Liver (tissue), 9 donors: Measurements from ENCODE around the gene STH. TPM values are rescaled to one million over a fixed set of nuclear protein-coding genes. Genes with fewer than 3 reads are reported as not detected.
"Not testable (repeated sequence)": the region's sequence is repeated elsewhere in the genome, so short reads cannot be mapped to it uniquely, and the experiment has no call there.

Source experiments
- DNase-seq: peaks from one replicate; pipeline ENCODE4 v3.0.0-alpha.2; 2017; ENCODE audit warnings: low spot score
- H3K27ac ChIP-seq, 2 donors: one replicate each; pipeline ENCODE4 v1.7.0; 2013; ENCODE audit warnings: inconsistent platforms in 2 of 2, low read length in 2 of 2, control low read depth in 1 of 2, low read depth in 1 of 2, mild to moderate bottlenecking in 1 of 2
- H3K27me3 ChIP-seq, 4 donors: one replicate each; pipeline versions ENCODE4 v1.6.1 to v1.7.0; 2013; ENCODE audit warnings: low read length in 3 of 4, inconsistent platforms in 1 of 4, mild to moderate bottlenecking in 1 of 4, moderate library complexity in 1 of 4; ENCODE audit not compliant: control insufficient read depth in 4 of 4, insufficient read depth in 4 of 4
- H3K36me3 ChIP-seq, 4 donors: one replicate each; pipeline versions ENCODE4 v1.6.1 to v1.7.0; 2013; ENCODE audit warnings: low read length in 3 of 4, mild to moderate bottlenecking in 3 of 4, low read depth in 1 of 4, moderate library complexity in 1 of 4; ENCODE audit not compliant: control insufficient read depth in 4 of 4, insufficient read depth in 3 of 4
- H3K4me1 ChIP-seq, 4 donors: one replicate each; pipeline versions ENCODE4 v1.6.1 to v1.7.0; 2013; ENCODE audit warnings: low read length in 3 of 4, mild to moderate bottlenecking in 3 of 4, moderate library complexity in 1 of 4; ENCODE audit not compliant: control insufficient read depth in 4 of 4, insufficient read depth in 4 of 4
- H3K4me3 ChIP-seq, 3 donors: one replicate each; pipeline versions ENCODE4 v1.6.1 to v1.7.0; 2013; ENCODE audit warnings: low read length in 3 of 3, control low read depth in 1 of 3, low read depth in 1 of 3, mild to moderate bottlenecking in 1 of 3
- H3K9ac ChIP-seq, 2 donors: one replicate each; pipeline ENCODE4 v1.7.0; 2013; ENCODE audit warnings: low read length in 2 of 2, mild to moderate bottlenecking in 2 of 2, moderate library complexity in 2 of 2, control low read depth in 1 of 2, low read depth in 1 of 2
- H3K9me3 ChIP-seq, 4 donors: one replicate each; pipeline versions ENCODE4 v1.6.1 to v1.7.0; 2013; ENCODE audit warnings: low read length in 3 of 4; ENCODE audit not compliant: control insufficient read depth in 4 of 4
- CTCF ChIP-seq: fragments of 150-350 bp; IDR thresholded peaks from 2 replicates; pipeline ENCODE4 v1.5.1; 2017; ENCODE audit warnings: improper control_type of control experiment, low read depth, low read length; ENCODE audit not compliant: missing input control
- FOXA1 ChIP-seq: IDR thresholded peaks from 2 replicates; pipeline ENCODE4 v1.6.1; 2016; ENCODE audit warnings: antibody characterized with exemption
- FOXA2 ChIP-seq: IDR thresholded peaks from 2 replicates; pipeline ENCODE4 v1.6.1; 2016; ENCODE audit warnings: antibody characterized with exemption
- GABPA ChIP-seq, 2 donors: IDR thresholded peaks in 1 of 2; conservative IDR thresholded peaks in 1 of 2; 2 replicates each; pipeline ENCODE4 v1.6.1; 2016; ENCODE audit warnings: antibody characterized with exemption in 2 of 2, mild to moderate bottlenecking in 1 of 2, moderate library complexity in 1 of 2
- HNF4A ChIP-seq, 2 donors: conservative IDR thresholded peaks; 2 replicates each; pipeline ENCODE4 v1.6.1; 2016; ENCODE audit warnings: antibody characterized with exemption in 2 of 2, mild to moderate bottlenecking in 2 of 2
- HNF4G ChIP-seq: IDR thresholded peaks from 2 replicates; pipeline ENCODE4 v1.6.1; 2016; ENCODE audit warnings: antibody characterized with exemption
- MAX ChIP-seq: IDR thresholded peaks from 2 replicates; pipeline ENCODE4 v1.6.1; 2016; ENCODE audit warnings: antibody characterized with exemption
- NR2F2 ChIP-seq: IDR thresholded peaks from 2 replicates; pipeline ENCODE4 v1.6.1; 2016; ENCODE audit warnings: antibody characterized with exemption
- RAD21 ChIP-seq, 2 donors: IDR thresholded peaks; 2 replicates each; pipeline ENCODE4 v1.6.1; 2016; ENCODE audit warnings: antibody characterized with exemption in 2 of 2, mild to moderate bottlenecking in 2 of 2
- REST ChIP-seq: IDR thresholded peaks from 2 replicates; pipeline ENCODE4 v1.6.1; 2016; ENCODE audit warnings: antibody characterized with exemption, mild to moderate bottlenecking
- RXRA ChIP-seq, 2 donors: IDR thresholded peaks; 2 replicates each; pipeline ENCODE4 v1.6.1; 2017 to 2018; ENCODE audit warnings: antibody characterized with exemption in 2 of 2, mild to moderate bottlenecking in 1 of 2
- SP1 ChIP-seq: IDR thresholded peaks from 2 replicates; pipeline ENCODE4 v1.6.1; 2018; ENCODE audit warnings: antibody characterized with exemption, mild to moderate bottlenecking
- TAF1 ChIP-seq: conservative IDR thresholded peaks from 2 replicates; pipeline ENCODE4 v1.6.1; 2016; ENCODE audit warnings: antibody characterized with exemption, mild to moderate bottlenecking
- YY1 ChIP-seq: IDR thresholded peaks from 2 replicates; pipeline ENCODE4 v1.6.1; 2016; ENCODE audit warnings: antibody characterized with exemption, mild to moderate bottlenecking
- WGBS: extraction: QIAGEN DNeasy Blood & Tissue Kit; methylation state at CpG from one replicate; pipeline ENCODE4 v1.1.7; 2013; 5-methylcytosine and 5-hydroxymethylcytosine counted together
- polyA plus RNA-seq, 2 donors: library from polyadenylated mRNA; stranded (reverse) in 1 of 2; unstranded in 1 of 2; fragments of 200-250 nt in 1 of 2; fragments of >200 nt in 1 of 2; fragmentation: Nextera tagmentation in 1 of 2; extraction: Ambion mirVana in 1 of 2; gene quantifications; one replicate each; pipeline versions ENCODE4 v1.2.1 to v1.2.3, GENCODE V29; 2013 to 2015
- total RNA-seq, 2 donors: library from RNA; depleted of rRNA; stranded (reverse); fragments of >200 nt; gene quantifications; one replicate each; pipeline ENCODE4 v1.2.3, GENCODE V29; 2014
- TF ChIP-seq, protein P1 (sequence below): IDR thresholded peaks from 2 replicates; pipeline ENCODE4 v1.6.1; 2016; ENCODE audit warnings: antibody characterized with exemption
- donor health status: healthy.
- donor health status: healthy.
- donor health status: healthy.
- donor health status: healthy.
- donor health status: healthy.

The STH gene
- total and polyA plus RNA-seq, 4 donors: not detected

GRCh38 chr17:46013127-46013501 is 14.1 kb downstream of the STH start (continued):
- TF ChIP-seq SP1: no peak

DNA sequence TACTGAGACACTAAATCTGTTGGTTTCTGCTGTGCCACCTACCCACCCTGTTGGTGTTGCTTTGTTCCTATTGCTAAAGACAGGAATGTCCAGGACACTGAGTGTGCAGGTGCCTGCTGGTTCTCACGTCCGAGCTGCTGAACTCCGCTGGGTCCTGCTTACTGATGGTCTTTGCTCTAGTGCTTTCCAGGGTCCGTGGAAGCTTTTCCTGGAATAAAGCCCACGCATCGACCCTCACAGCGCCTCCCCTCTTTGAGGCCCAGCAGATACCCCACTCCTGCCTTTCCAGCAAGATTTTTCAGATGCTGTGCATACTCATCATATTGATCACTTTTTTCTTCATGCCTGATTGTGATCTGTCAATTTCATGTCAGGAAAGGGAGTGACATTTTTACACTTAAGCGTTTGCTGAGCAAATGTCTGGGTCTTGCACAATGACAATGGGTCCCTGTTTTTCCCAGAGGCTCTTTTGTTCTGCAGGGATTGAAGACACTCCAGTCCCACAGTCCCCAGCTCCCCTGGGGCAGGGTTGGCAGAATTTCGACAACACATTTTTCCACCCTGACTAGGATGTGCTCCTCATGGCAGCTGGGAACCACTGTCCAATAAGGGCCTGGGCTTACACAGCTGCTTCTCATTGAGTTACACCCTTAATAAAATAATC is 14.6 kb downstream of the STH start:
- Histone ChIP-seq H3K9ac (no peak overlapping the region), H3K27ac (no peak overlapping the region), H3K9me3 (no peaks in the 10 kb centered on the region), H3K36me3 (no peaks in the 10 kb centered on the region), H3K4me3 (no peak overlapping the region), H3K27me3 (no peaks in the 10 kb centered on the region), H3K4me1 (no peaks in the 10 kb centered on the region)
- WGBS: 83% methylated on average over 9 of the region's 9 CpGs
- no peak for TF ChIP-seq GABPA (IDR thresholded peaks at IDR 0.05 in 1 of 2, conservative IDR thresholded peaks at IDR 0.05 in 1 of 2)
- no peak for TF ChIP-seq CTCF
- TF ChIP-seq RAD21 (IDR thresholded peaks at IDR 0.05): no peak
- no peak for TF ChIP-seq FOXA1
- no peak for TF ChIP-seq NR2F2
- no peak for TF ChIP-seq TAF1
- DNase-seq: no peak

- not testable (repeated sequence) for H3K4me1 ChIP-seq
Observed at GRCh38 chr17:46019408-46019925, 20.4 kb downstream of the STH start.

GRCh38 chr17:46020023-46020761 is 21.1 kb downstream of the STH start:
- H3K4me1 ChIP-seq: no peaks in the 10 kb centered on the region
- no peak for DNase-seq
- no peak overlapping the region for H3K9ac ChIP-seq
- H3K27me3 ChIP-seq: no peaks in the 10 kb centered on the region
- no peak overlapping the region for H3K27ac ChIP-seq
- no peaks in the 10 kb centered on the region for H3K9me3 ChIP-seq
- H3K4me3 ChIP-seq: no peak overlapping the region
- H3K36me3 ChIP-seq: no peaks in the 10 kb centered on the region
- TF ChIP-seq FOXA1 (no peak), REST (no peak), YY1 (no peak), CTCF (no peak), MAX (no peak), FOXA2 (no peak), GABPA (IDR thresholded peaks at IDR 0.05 in 1 of 2, conservative IDR thresholded peaks at IDR 0.05 in 1 of 2) (no peak), RXRA (IDR thresholded peaks at IDR 0.05) (no peak), HNF4A (conservative IDR thresholded peaks at IDR 0.05) (no peak), HNF4G (no peak)
- TF ChIP-seq, protein P1, sequence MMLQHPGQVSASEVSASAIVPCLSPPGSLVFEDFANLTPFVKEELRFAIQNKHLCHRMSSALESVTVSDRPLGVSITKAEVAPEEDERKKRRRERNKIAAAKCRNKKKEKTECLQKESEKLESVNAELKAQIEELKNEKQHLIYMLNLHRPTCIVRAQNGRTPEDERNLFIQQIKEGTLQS: no peak
- WGBS: 93% methylated on average over 14 of the region's 14 CpGs

More at GRCh38 chr17:46019408-46019925, 20.4 kb downstream of the STH start:
- not testable (repeated sequence) for H3K27me3 ChIP-seq, H3K4me3 ChIP-seq, H3K27ac ChIP-seq, H3K9ac ChIP-seq, H3K36me3 ChIP-seq, H3K9me3 ChIP-seq, DNase-seq
- WGBS: 92% methylated on average over 8 of the region's 8 CpGs
